Measurements from ENCODE around the gene FRYL.
"Not testable (repeated sequence)": the region's sequence is repeated elsewhere in the genome, so short reads cannot be mapped to it uniquely, and the experiment has no call there.

The FRYL gene

DNA sequence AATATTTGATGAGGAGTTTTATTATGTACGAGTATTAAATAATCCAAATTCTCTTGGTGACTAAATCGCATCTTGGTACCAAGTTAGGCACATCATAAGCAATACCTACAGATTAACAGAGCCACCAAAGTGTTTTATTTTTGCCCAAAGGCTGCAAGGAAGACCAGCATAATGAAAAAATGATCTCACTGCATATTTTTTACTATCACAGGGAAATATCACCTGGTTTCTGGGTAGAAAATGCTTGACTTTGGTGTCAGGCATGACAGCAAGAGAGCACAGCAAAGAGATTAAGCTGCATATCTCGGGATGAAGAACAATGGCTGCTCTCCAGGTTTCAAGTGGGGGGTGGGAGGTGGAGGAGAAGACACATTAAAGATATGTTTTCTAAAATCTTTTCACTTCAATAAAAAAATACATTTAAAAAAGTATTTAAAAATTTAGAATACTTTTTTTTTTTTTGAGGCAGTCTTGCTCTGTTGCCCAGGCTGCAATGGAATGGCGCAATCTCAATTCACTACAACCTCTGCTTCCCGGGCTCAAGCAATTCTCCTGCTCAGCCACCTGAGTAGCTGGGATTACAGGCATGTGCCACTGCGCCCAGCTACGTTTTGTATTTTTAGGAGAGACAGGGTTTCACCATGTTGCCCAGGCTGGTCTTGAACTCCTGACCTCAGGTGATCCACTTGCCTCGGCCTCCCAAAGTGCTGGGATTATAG lies 86.1 kb downstream of the FRYL start:
- DNase-seq = no peak

DNA sequence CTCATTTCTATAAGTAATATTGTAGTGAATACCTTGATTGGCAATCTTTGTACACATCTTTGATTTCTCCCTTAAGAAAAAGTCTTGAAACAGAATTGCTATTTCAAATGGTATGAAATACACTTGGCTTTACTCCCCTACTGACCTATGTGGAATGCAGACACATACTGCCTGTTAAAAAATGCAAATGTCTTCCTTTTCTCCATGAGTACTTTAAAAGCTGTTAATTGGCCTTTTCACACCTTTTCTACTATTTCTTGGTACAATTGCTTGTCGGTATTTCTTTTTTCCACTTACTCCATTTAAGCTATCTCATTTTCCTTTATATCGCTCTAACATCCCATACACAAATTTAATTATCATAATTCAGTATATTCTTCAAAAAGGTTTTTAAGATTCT lies 87.2 kb downstream of the FRYL start:
- DNase-seq = no peak

DNA sequence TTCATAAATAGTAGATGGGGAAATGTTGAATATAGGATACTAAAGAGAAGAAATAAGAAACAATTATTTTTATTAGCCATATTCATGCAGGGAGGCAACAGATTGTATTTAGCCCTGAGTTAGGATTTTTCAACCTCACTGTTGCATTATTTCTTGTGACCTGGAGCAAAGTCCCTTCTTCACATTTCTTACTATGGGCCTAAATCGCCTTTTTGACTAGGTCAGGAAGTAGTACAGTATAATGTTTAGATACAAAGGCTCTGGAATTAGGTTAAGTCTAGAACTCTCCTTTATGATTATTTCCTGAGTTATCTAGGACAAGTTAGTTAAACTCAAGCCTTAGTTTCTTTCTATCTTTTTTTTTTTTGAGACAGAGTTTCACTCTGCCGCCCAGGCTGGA lies 88.0 kb downstream of the FRYL start:
- DNase-seq = no peak

DNA sequence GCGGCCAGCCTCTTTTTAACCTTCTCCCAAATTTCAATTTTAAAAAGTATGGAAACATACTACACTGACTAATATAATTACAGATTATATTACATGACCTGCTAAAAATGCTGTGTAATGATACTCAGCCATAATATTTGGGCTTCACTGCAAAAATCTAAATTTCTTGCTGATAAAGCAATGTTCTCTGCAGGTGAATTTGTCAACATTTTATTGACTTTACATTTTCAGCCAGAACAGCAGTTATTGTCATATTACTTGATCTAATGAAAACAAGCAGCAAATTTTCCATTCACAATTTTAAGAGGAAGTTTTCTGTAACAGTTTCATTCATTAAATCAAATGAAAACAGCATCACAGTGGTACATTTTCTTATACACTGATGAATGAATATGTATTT lies 91.1 kb downstream of the FRYL start:
- no peak for DNase-seq

DNA sequence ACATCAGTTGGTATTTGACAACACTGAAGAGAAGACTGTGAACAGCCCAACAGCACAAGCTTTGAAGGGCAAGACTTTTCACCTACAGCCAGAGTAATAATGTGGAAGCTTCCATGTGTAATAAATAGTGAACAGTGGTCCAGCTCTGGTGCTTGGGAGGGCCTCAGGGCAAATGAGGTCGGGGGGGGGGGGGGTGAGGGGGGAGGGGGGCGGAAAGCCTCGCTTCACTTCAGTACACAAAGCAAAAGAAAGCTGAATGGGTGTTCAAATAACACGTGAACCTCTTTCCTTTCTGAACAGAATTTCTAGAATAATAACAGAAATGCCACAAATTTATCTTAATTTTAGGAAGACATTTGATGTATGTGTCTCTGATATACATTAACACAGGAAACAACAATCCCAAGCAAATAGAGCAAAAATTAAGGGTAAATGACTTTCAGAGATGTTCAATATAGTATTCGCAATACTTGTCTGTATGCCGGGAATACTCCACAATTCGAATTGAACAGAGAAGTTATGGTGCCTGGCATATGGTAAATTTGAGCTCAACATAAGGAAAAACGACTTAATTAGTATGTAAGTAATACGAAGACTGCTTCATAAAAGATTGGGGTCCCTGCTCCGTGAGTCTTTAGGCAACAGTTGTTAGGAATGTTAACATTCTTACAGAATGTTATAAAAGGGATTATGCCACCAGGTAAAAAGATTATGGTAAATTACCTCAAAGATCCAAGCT lies 92.6 kb downstream of the FRYL start:
- DNase-seq = no peak

DNA sequence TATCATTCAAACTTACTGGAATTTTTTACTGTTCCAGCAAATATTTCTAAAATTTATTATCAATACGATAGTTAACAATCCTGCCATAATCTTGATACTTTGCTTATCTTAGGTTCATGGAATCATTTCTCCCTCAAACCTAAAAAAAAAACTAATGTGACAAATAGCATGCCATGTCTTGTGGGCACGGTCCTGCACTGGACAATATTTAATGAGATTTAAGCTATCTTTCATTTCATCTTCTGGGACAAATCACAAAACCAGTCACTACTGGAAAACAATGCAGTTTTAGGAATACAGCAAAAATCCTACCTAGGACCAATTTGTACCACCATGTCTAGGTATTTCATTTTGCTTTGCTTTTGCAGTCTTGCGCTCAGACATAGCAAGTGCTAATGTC lies 93.7 kb downstream of the FRYL start:
- no peak for DNase-seq

DNA sequence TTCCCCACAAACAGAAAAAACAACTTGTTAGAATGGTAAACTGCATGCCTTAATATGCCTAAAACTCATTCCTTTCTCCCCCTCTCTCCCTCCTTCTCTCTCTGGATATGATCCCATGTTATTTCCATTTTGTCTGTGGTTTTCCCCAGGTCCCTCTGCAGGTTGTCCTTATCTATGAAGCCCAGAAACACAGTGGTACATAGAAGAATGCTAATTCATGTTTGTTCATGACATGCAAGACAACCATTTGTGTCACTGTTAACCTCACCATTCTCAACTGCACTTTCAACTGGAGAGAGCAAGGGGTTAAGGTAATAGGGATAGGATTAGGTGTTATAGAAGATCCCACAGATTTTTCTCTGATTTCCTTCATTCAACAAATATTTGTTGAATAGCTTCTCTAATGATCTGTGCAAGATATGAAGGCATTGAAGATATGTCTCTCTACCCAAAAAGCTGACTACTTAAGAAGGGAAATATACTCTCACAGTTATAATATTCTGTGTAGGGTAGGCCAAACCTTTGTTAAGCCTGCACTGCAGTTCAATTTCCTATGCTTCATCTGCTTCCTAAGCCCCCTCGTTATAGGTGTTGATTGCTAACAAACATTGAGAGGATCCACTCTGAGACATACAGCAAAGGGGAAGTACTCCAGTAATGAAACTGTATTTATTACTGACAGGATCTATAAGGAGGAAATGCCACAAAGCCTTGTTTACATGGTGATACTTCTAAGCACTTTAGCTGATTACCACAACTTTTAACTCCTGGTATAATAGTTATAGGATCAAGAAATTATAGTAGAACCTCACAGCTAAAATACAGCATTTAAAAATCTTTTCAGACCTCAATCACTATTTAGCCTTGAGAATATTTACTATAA lies 96.1 kb downstream of the FRYL start:
- DNase-seq = no peak

DNA sequence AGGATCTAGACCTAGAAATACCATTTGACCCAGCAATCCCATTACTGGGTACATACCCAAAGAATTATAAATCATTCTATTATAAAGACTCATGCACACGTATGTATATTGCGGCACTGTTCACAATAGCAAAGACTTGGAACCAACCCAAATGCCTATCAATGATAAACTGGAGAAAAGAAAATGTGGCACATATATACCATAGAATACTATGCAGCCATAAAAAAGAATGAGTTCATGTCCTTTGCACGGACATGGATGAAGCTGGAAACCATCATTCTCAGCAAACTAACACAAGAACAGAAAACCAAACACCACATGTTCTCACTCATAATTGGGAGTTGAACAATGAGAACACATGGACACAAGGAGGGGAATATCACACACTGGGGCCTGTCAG lies 97.2 kb downstream of the FRYL start:
- not testable (repeated sequence) for DNase-seq

DNA sequence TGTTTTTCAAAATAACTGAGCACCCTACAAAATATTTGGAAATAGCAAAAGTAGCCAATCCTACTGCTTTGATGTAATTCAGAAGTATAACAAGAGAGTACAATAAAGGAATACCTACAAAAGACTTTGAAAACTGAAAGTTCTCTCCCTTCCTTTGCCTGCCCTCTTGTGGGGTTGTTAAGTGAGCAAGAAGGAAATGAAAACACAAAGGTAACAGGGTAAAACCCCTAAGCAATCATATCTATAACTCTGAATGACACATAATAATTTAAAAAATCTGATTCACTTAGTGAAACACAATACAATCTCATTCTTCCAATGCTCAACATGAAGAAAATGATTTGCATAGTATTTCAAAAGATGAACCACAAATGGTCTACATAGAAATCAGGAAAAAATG lies 98.2 kb downstream of the FRYL start:
- DNase-seq = no peak

DNA sequence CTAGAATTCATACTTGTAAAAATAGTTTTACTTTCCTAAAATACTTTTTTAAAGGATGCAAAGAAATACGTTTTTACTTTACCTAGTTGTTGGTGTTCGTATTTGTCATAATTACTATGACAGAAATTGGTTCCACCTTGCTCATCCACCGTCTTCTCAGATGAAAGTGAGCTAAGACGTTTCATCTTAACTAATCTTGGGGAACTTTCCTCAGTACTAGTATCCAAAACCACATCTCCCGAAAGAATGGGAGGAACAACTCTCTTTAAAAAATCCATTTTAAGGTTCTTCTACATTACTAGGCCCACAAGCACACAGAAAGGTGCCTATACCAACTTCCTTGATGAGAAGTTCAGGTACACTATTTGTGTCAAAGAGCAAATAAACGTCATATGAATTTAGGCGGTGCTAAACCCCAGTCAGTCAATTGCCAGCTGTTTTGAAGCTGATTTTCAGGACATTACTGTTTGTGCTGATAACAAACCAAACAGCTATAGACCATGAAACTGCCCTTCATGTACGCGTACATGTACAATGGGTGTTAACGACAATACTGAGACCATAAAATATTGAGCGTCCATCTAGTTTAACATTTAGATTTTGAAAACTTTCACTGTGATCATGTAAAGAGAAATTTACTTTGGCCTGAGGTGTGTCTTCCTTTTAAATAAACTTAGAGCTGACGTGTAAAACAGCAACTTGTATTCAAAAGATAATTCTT lies 99.1 kb downstream of the FRYL start:
- DNase-seq = no peak

DNA sequence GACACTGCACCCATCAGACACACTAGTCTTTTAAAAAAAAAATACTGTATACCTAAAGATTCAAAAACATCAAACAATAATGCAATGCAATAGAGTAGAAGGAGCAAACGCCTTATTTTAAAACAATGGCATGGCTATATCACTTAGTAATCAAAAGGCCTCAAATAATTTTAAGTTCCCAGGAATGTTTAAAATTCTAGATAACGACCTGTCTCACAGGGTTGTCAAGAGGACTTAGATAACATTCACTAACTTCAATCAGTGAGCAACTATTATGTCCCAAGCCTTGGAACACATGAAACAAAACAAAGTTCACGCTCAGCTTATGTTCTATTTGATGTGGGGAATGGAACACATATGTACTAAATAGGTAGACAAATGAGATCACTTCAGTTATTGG lies 106.5 kb downstream of the FRYL start:
- DNase-seq = no peak

DNA sequence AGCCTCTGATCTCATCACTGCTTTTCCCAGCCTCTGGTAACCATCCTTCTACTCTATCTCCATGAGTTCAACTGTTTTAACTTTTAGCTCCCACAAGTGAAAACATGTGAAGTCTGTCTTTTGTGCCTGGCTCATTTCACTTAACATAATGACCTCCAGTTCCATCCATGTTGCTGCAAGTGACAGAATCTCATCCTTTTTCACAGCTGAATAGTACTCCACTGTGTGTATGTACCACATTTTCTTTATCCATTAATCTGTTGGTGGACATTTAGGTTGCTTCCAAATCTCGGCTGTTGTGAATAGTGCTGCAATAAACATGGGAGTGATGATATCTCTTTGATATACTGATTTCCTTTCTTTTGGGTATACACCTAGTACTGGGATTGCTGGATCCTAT lies 109.5 kb downstream of the FRYL start:
- DNase-seq = no peak

DNA sequence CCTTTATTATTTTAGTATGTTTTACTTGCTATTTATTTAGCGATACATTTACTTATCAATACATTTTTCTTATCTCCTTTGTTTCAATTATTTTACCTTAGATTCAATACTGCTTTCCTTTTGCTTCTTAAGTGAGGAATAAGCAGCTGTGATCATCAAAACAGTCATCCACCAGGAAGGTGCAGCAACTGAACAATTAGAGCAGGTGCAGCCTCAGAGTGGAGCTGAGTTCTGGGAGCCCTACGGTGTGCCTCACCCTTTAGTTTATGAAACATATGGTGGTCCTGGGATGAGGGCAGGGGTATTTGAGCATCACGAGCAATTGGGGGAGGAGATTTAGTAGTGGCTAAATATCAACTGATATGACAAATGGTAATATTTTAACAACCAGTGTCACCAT lies 111.0 kb downstream of the FRYL start:
- DNase-seq = no peak

DNA sequence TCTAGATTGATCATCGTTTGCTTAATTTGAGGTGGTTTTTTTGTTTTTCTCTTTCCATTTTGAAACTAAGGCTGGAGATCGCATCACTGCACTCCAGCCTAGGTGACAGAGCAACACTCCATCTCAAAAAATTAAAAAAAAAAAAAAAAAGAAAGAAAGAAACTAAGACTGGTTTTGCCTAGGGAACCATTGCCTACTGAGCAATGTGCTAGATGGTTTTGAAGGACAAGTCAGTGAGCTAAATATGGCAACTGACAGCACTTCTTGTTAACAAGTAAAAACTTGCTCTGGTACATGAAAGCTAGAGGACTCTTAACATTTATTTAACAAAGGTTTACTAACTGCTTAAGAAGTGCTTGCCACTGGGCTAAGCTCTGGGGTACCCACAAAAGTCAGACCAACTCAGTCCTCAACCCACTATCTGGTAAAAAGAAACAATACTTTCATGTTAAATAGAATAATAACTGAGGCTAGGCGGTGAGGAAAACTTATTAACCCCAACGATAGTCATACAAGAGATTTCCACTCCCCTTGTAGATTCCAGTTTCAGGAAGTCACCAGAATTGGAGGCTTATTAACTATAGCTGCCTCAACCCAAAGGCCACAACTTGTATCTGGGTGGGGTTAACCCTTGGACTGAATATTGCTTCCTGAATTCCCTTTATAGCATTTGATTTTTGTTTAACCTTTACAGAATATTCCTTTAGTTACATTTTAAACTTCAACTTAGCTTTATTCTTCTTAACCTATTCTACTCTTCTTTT lies 111.6 kb downstream of the FRYL start:
- DNase-seq = no peak

DNA sequence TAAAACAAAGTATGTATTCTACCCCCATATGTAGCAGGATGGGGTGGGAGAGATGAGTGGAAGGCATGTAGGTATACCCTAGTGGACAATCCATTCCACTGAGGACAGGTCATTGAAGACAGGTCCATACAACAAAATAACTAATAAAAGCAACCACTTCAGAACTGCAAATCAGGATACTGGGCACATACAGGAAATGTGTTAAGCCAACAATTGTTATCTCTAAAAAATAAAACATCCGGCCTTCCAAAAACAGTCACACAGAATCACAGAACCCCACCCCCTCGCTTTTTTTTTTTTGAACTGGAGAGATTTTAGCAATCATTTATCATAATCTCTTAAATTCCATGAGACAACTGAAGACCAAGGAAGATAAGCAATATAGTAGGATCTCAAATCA lies 112.9 kb downstream of the FRYL start:
- no peak for DNase-seq

DNA sequence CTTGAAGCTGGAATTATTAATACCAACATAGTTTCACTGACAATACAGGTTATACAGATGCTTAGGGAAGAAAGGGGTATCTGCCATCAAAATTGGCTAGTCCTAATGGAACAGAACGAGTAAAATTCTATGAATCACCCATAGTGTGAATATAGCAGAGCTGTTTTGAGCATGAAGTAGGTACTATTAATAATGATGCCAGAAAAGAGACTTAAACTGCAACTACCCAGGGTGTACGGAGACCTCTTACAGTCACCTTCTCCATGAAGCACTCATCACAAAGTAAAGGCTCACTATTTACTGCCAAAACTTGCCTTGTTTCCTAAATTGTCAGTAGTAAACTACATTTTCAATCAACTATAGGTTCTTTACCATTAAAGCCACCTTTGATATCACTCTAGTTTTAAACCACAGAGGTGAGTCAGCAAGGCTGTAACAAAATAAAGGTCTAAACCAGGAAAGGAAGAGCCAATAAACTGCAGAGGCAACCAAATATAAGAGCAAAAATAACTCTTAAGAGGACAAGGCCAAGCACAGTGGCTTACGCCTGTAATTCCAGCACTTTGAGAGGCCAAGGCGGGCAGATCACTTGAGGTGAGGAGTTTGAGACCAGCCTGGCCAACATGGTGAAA lies 114.4 kb downstream of the FRYL start:
- DNase-seq = no peak

DNA sequence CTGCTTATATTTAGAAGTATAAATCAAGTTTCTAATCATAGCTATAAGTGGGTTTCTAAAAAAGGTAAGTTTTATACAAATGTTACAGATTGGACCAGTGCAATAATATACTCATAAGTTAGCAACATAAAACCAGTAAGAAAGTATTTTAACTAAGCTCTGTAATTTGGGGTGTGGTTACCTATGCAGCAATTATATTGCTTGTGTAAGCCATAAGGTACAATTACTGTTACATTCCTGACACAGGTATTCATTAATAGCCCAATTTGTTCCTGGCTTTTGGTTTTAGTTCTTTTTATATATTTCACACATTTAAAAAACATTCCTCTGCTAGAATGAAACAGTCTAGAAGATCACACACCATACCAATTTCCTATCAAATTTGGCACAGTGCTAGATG lies 115.1 kb downstream of the FRYL start:
- DNase-seq = no peak

DNA sequence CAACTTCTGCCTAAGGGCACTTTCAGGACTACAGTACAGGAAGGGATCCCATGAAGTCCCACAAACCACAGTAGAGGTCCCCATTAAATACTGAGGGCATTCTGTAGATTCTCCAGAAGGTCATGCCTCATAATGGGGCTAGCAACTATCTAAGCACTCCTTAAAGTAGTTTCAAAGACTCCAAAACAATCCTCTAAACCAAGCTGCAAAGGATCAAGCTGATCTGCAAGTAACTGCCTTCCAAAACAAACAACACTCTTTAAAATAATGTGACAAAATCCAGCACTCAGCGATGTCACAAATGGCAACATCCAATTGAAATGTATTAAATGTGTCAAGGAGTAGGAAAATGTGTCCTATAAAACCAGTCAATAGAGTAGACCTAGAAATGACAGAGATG lies 118.7 kb downstream of the FRYL start:
- no peak for DNase-seq

DNA sequence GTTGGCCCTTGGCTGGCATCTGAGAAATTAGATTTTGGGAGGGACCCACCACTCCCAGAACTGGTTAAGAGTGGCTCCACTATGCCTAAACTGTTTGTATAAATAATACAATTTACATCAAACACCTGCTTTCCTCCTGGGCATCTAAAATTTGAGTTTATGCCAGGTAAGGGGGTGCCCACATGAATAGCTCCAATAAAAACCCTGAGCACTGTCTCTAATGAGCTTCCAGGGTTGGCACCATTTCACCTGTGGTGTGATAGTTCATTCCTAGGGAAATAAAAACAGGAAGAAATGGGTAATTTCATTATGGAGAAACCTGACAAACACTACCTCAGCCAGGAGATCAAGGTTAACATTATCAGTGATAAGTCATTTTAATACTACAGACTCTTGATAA lies 119.7 kb downstream of the FRYL start:
- peak; percentile 34 for DNase-seq

DNA sequence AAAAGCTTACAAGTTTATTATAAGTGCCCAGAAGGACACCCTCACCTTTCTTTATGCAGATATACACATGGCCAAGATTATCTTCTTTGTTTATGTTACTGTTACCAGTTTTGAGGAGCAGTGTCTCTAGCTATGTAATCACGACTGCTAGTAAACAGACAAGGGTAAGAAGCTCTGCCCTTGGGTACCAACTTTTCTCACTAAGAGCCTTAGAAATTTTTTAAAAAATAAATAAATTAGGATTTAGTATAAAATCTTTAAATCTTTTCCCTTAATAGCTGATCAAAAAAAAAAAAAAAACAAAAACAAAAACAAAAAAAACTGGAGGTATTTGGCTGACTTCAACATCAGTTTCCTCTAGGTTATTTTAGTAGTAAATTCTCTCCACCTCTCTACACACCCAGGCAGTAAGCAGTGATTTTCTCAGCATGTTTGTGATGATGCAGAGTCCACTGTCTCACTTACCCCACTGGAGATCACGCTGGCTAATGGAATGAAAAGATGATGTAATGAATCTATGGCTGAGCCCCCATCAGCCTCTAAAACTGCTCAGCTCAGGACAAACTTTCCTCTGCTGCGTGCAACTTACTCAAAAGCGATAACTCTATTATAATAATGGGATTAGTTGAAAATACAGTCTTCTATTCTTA lies 125.9 kb downstream of the FRYL start:
- no peak for DNase-seq
